NCI-H2227 (cell line): Measurements from ENCODE around the gene XPC.
"Not testable (repeated sequence)": the region's sequence is repeated elsewhere in the genome, so short reads cannot be mapped to it uniquely, and the experiment has no call there.

Experiments
- DNase-seq: peaks from one replicate; lab custom pipeline; 2025; ENCODE audit not compliant: unreplicated experiment; lab: John Stamatoyannopoulos, UW

Gene XPC

GRCh38 chr3:14178247-14179113, at the start of gene XPC, which contains the start of gene LSM3:
Gene XPC, minus strand, starts transcription at chr3:14178601. Its CDS starts 33 bp downstream, at chr3:14178568.
Gene LSM3, plus strand, starts transcription at chr3:14178817. Its CDS starts 44 bp downstream, at chr3:14178861.
- peak; percentile 97 for DNase-seq

DNA sequence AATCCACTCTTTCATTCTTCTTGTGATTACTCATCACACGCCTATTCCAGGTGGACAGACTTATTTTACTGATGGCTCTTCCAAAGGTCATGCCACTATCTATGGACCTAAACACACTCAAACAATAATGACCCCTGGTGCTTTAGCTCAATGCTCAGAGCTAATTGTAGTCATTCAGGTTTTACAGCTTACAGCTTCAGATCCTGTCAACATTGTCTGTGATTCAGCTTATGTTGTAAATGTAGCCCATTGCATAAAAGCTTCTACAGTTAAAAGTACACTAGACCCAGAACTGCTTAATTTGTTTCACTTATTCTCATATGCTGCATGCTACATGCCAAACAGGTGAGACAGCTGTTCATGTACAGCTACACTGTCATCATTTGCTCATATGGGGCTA, 49.5 kb upstream of the XPC start:
- no peak for DNase-seq

DNA sequence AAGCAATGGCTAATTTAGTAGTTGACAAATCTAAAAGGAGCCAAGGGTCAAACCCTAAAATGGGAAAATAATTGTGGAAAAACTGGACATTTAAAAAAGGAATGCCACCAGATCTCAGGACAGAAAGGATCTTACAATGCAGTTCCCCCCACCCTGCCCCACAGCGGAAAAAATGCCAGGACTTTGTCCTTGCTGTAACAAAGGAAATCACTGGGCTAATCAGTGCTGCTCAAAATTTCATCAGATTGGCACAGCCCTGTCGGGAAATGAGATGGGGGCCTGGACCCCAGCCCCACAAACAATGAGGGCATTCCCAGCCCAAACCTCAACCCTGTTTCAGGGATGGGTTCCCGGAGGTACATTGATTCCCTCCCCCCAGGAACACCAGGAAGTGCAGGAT, 48.0 kb upstream of the XPC start:
- not testable (repeated sequence) for DNase-seq

- DNase-seq = no peak
Measured at GRCh38 chr3:14225421-14225820, 47.0 kb upstream of the XPC start.

GRCh38 chr3:14224895-14225294, 46.5 kb upstream of the XPC start:
- no peak for DNase-seq

DNA sequence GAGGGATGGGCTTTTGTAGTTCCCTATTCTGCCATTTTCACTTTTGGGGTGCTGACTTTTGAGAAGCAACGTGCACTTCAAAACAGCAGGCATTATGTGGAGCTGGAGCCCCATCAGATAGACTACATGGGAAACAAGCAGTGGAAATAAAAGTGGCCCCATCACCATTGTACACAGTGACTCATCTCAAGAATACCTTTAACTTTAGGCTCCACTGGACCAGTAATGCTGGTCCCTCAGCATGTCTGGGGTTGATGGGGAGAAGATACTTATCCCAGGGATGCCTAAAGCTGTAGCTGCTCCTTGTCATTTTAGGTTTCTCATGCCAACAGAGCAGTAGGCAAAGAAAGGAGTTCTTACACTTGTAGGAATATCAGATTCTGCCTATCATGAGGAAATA, 45.2 kb upstream of the XPC start:
- DNase-seq = no peak

GRCh38 chr3:14222900-14223594, 44.6 kb upstream of the XPC start:
- no peak for DNase-seq

- no peak for DNase-seq
Measured at GRCh38 chr3:14222457-14222856, 44.1 kb upstream of the XPC start.

DNA sequence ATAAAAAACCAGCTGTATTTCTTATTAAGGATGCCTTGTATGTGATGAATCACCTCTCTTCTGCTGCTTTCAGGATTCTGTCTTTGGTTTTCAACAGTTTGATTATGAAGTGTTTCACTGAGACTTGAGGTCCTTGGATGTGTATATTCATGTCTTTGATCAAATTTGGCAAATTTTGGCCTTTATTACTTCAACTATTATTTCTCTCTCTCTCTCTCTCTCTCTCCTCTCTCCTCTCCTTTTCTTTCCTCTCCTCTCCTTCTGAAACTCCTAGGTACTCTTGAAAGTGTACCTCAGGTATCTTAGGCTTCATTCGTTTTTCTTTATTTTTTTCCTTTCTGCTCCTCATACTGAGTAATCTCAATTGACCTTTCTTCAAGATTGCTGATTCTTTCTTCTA, 43.5 kb upstream of the XPC start:
- DNase-seq = no peak

DNA sequence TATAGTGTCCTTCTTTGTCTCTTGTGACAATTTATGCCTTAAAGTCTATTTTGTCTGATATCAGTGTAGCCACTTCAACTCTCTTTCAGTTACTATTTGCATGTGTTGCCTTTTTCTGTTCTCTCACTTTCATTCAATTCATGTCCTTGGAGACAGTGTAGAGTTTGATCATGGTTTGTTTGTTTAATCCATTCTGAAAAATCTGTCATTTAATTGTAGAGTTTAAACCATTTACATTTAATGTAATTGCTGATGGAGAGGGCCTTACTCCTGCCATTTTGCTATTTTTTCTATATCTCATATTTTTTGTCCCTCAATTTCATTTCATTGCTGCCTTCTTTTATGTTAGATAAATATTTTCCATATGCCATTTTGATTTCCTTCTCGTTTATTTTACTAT, 42.5 kb upstream of the XPC start:
- DNase-seq = no peak

- no peak for DNase-seq
Measured at GRCh38 chr3:14218355-14218754, 40.0 kb upstream of the XPC start.

DNA sequence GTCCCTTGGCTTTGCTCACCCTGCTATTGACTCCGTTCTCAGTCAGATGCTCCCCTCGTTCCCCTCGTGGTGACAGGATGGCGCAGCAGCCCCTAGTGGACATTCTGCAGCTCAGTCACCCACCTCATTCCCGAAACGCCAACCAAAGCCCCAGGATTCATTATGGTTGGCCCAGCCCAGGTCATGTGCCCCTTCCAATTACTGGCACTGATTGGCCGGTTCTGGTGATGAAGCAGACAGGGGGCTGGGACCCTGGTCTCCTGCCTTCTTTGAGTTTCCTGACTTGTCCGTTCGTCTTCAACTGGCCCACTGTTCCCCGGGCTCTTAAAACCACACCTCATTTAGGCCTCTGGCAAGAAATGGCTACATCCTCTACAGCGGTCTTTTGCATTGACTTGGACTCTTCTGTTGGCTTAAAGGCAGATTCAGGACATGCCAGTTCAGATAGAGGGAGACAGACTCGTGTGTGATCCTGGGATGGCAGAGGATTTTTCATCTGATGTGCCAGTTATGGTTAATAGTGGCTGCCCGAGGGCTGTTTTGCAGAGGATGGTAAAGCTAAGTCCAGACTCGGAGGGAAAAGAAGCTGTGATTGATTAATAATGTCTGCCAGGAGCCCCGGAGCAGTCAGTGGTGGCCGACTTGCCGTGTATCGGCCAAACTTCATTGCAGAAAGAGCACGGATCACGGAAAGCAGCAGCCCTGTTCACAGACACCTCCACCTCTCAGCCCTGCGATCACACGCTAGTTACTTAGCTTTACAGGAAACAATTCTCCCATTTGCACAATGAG, 38.1 kb upstream of the XPC start:
- no peak for DNase-seq

GRCh38 chr3:14214764-14215163, 36.4 kb upstream of the XPC start:
- no peak for DNase-seq

- no peak for DNase-seq
Measured at GRCh38 chr3:14213066-14213774, 34.8 kb upstream of the XPC start.

DNA sequence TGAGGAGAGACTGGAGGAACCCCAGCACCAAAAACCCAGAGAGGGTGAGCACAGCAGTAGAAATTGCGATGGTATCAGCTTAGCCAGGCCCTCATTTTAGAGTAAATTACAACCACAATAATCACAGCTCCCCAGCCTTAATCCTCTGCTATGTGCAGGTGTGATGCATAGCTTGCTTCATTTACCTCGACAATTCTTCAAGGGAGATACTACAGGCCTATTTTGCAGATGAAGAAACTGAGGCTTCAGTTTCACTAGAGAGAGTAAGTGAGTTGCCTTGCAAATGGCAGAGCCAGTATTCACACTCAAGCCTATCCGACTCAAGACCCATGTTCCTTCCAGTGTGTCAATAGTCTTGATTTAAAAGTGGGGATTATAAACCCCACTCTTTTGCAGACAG, 33.6 kb upstream of the XPC start:
- no peak for DNase-seq

GRCh38 chr3:14211621-14212020, 33.2 kb upstream of the XPC start:
- no peak for DNase-seq

DNA sequence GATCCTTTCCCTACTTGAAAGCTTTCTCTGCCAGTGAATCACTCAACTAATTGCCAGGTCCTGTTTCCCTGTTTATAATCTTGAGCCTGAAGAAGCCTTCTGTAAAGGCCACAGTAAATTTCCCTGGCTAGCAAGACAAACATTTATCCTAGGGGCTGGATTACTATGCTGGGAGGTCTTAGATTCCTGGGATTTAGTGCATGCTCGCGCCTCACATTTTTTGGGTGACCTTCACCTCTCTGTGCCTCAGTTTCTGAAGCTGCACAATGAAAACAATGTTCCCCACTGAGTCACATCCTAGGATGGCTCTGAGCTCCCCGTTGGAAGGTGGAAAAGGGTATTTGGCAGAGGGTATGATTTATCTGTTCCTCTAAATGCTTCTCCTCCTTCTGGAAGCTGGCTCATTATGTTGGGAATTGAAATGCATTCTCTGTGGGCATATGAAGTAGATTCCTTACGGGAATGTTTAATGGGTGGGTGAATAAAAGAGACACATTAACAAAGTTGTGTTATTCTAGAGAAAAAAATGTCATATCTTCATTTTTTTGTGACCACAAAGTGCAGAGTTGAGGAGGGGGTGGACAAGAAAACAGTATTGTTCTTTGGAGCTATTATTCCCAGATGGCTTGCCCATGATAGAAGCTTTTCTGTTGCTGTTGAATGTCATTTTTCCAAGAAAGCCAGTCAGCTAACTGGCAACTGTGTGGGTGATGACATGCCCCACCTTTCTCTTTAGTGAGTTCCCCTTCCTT, 32.6 kb upstream of the XPC start:
- peak; percentile 15 for DNase-seq

- no peak for DNase-seq
Measured at GRCh38 chr3:14210290-14210688, 31.9 kb upstream of the XPC start.

DNA sequence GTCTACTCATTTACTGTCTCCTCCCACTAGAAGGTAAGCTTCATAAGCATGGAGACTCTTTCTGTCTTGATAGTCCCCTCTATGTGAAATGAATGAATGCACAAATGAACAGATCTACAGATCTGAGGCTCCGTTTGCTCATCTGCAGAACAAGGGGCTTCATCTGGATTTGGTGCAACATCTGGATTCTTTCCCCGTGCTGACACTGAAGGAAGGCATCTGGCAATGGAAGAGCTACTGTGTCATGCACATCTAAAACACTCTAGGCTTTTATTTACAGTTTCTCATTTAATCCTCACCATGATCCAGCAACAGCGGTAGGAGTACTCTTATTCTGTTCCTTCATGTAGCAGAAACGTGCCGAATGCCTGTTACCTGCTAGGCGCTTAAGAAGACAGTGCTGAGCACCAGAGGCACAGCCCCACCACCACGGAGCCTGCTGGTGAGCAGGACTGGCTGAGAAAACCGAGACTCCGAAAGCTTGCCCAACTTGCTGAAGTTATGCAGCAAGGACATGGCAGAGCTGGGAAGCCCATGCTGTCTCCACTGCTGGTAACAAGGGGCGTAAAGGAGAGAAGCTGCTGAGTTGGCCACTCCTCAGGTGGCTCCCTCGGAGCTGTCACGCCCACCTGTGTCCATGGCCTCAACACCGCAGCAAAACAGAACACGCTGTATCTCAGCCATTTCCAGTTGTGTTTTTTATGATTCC, 31.3 kb upstream of the XPC start:
- peak; percentile 17 for DNase-seq

DNA sequence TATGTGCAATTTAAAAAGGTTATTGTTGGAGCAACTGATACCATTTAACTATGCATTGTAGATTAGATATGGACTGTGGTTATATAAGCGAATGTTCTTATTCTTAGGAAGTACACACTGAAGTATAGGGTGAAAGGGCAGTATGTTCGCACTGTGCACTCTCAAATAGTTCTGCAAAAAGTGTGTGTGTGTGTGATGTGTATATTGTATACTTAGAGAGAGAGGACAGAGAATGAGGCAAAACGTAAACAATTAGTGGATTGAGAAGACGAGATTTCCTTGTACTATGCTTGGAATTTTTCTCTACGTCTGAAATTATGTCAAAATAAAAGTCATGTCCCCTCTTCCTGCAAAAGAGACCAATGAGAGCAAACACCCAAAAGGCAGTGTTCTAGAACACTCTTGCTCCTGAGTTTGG, 30.6 kb upstream of the XPC start:
- DNase-seq = no peak
